IPS-18a (cell line): ENCODE measurements around the gene RPL10A.
A peak's percentile ranks its signal among the peaks of the same experiment; 100 is the strongest.

Source experiments
- H3K27ac ChIP-seq: one replicate; pipeline ENCODE4 v1.5.1; 2013; ENCODE audit warnings: low read length
- H3K27me3 ChIP-seq: one replicate; pipeline ENCODE4 v1.6.1; 2013; ENCODE audit warnings: mild to moderate bottlenecking, low read length; ENCODE audit not compliant: control insufficient read depth, insufficient read depth
- H3K36me3 ChIP-seq: one replicate; pipeline ENCODE4 v1.6.1; 2013; ENCODE audit warnings: low read depth, low read length; ENCODE audit not compliant: control insufficient read depth
- H3K4me1 ChIP-seq: one replicate; pipeline ENCODE4 v1.6.1; 2013; ENCODE audit warnings: low read depth, low read length; ENCODE audit not compliant: control insufficient read depth
- H3K4me3 ChIP-seq: one replicate; pipeline ENCODE4 v1.5.1; 2013; ENCODE audit warnings: low read length
- H3K9ac ChIP-seq: one replicate; pipeline ENCODE4 v1.6.1; 2013; ENCODE audit warnings: mild to moderate bottlenecking, low read length, moderate library complexity
- H3K9me3 ChIP-seq: one replicate; pipeline ENCODE4 v1.6.1; 2013; ENCODE audit warnings: low read depth, low read length; ENCODE audit not compliant: control insufficient read depth

RPL10A gene

DNA sequence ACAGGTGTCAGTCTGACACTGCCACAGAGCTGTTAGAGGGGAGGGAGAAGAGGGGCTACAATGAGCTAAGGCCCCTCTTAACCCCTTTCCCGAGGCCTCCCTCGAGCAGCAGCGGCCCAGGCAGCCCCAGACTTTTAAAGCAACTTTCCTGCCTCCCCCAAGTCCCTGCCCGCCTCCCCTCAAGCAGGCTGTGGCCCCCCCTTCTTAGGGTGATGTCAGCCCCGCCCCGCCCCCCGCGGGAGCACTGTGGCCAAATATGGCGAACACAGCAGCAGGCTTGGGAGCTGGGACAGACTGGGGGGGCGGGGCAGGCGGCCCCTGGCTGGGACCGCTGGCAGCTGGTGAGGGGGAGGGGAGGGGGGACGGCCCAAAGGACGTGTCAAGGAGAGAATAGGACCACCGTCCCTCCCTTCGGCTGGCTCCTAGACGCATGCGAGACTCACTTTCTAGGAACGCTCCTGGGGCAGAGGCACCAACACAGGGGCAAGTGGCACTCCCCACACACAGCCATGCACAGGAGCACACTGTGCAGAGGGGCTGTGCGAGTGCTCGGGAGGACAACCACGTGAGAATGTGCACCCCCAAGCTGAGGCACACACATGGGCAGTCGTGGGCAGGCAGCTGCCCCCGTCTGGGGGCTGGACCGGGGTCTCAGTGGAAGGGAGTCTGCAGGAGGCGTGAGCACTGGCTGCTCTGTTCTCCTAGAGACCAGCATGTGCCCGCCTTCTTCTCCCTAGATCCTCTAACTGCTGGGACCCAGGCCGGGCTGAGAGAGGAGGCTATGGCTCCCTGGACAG, 22.0 kb downstream of the RPL10A start:
- no peaks in the 10 kb centered on the region for H3K27me3 ChIP-seq
- no peaks in the 10 kb centered on the region for H3K36me3 ChIP-seq
- H3K27ac ChIP-seq, result peak overlapping the region; percentile 67
- peak overlapping the region; percentile 61 for H3K9ac ChIP-seq
- no peaks in the 10 kb centered on the region for H3K9me3 ChIP-seq
- H3K4me3 ChIP-seq, result peak overlapping the region; percentile 66
- H3K4me1 ChIP-seq, result peaks cover 80% of the 10 kb centered on the region

DNA sequence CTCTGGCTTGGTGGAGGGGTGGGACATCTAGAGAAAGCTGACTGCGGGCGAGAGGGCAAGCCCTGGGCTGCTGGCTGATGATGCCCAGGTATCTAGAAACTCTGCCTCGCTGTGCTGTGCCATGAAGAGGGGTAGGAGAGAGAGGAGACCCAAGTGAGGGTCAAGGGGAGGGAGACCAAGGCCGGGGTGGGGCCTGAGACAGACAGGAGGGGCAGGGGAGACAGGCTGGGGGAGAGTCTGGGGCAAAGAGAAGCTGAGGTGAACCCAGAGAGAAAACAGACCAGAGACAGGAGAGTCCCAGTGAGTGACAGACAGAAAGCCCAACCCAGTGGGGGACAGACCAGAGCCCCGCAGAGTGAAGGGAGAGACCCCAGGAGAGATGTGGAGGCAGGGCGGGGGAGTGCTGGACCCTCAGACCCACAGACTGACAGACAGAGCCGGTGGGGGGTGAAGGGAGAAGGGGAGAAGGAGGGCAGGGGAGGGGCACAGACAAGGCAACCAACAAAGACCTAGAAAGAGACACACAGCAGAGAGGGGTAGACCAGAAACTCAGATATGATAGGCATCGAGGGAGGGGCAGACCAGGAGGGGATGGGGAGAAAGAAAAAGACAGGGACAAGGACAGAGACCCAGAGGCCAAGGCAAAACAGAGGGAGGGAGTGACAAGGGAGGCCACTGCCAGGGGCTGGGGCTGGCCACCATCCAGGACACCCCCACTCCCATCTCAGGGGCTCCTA, 22.8 kb downstream of the RPL10A start:
- Histone ChIP-seq H3K27me3 (peaks cover 6% of the 10 kb centered on the region), H3K27ac (peak overlapping the region; percentile 67), H3K36me3 (no peaks in the 10 kb centered on the region), H3K9ac (peak overlapping the region; percentile 61), H3K4me1 (peaks cover 79% of the 10 kb centered on the region), H3K9me3 (no peaks in the 10 kb centered on the region), H3K4me3 (peak overlapping the region; percentile 66)

DNA sequence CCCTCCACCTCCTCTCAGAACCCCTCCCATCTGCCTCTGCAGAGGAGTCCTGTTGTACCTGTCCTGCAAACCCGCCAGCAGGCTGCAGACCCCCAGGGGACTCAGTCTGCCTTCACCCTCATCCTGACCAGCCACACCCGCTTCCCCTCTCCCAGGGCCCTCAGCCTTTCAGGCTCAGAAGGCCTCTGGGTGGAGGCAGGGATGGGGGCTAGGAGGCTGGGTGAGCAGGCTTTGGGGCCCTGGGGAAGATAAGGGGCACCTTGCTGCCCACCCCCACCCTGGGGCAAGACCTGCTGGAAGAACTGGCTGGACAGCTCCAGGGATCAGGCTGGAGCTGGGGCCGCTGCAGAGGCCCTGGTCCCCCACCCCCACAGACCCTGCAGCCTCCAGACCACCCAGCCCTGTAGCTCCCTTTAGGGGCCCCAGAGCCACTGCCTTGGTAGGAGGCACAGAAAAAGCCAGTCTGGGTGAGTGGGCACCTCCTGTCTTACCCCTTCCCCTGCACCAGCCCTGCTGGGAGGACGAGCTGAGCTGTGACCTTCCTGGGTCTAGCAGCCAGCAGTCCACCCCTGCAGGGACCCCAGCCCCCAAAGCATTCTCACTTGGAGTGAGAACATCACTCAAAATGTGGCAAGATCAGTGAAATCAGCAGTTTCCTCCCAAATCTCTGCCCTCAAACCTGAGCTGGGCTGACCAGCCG, 23.5 kb downstream of the RPL10A start:
- Histone ChIP-seq H3K36me3 (no peaks in the 10 kb centered on the region), H3K9me3 (no peaks in the 10 kb centered on the region), H3K4me3 (peak overlapping the region; percentile 1), H3K9ac (no peak overlapping the region), H3K27ac (no peak overlapping the region), H3K4me1 (peaks cover 72% of the 10 kb centered on the region), H3K27me3 (peaks cover 8% of the 10 kb centered on the region)

DNA sequence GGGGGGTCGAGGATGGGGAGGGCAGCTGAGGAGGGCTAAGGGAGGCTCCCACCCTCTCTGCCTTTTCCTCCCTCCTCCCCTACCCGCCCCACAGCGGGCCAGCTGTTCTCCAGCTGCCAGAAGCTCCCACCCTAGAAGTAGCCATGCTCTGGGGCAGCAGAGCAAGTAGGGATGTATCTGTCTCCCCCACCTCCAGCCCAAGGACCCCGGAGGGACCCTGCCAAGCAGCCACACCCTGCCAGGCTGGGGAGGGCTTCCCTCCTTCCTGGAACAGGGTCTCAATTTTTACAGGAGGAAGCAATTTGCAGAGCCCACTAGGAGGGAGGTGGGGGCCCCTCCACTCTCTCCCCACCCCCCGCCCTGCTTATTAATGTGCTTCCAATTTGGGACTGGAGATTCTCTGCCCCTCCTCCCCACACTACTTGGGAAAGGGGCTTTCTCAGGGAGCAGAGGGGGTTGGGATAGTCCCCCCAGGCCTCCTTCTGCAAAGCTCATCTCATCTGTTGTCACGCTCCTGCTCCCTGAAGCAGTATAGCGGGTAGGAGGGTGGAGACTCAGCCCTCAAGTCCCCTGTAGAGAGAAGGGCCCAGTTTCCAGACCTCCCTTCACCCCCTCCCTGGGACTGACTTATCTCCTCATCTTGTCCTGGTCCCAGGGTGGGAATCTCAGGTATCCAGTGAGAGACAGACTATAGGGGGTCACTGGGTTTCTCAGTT, 24.2 kb downstream of the RPL10A start:
- H3K27me3 ChIP-seq, result peaks cover 8% of the 10 kb centered on the region
- peak overlapping the region; percentile 1 for H3K4me3 ChIP-seq
- H3K9ac ChIP-seq, result no peak overlapping the region
- H3K27ac ChIP-seq, result no peak overlapping the region
- no peaks in the 10 kb centered on the region for H3K36me3 ChIP-seq
- H3K4me1 ChIP-seq, result peaks cover 66% of the 10 kb centered on the region
- no peaks in the 10 kb centered on the region for H3K9me3 ChIP-seq

DNA sequence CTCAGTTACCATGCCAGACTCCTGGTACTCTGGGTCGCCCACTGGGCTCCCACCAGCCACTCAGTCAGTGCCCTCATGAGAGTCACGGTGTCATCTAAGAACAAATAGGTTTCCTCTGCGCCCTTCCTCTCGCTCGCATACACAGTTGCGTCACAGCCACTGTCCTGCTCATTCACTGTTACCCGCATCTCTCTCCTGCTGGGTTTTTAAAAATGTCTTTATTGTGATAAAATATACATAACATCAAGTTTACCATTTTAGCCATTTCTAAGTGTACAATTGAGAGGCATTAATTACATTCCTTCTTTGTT, 24.7 kb downstream of the RPL10A start:
- Histone ChIP-seq H3K9ac (no peak overlapping the region), H3K9me3 (no peaks in the 10 kb centered on the region), H3K27ac (no peak overlapping the region), H3K4me1 (peaks cover 61% of the 10 kb centered on the region), H3K4me3 (no peak overlapping the region), H3K27me3 (peaks cover 8% of the 10 kb centered on the region), H3K36me3 (no peaks in the 10 kb centered on the region)

DNA sequence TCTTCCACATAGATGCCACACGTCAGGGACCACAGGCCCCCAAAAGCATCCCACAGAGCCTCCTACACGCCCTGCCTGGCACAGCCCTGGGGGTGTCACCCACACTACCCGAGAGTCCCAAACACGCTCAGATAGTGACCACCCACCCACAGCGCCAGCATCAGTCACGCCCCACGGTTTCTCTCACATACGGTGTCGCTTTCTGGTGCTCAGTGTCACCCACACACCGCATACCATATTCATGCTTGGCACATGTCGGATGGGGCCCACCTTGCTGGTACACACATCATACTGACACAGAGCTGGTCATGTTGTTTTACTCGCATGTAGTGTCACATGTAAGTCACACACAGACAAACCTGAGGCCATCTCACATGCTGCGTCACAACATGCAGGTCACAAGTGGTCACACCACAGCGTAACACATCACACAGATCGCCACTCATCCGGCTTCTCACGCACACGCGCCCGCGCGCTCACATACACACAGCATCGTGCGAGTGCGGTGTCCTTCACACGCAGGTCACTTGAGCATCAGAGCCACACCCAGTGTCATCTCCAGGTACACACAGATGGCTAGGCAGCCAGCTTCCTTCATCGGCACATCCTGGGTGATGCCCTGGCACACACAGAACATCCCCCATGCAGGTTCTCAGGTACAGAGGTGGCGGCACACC, 25.2 kb downstream of the RPL10A start:
- H3K4me1 ChIP-seq, result peaks cover 60% of the 10 kb centered on the region
- no peaks in the 10 kb centered on the region for H3K9me3 ChIP-seq
- H3K4me3 ChIP-seq, result no peak overlapping the region
- no peaks in the 10 kb centered on the region for H3K36me3 ChIP-seq
- peaks cover 11% of the 10 kb centered on the region for H3K27me3 ChIP-seq
- no peak overlapping the region for H3K9ac ChIP-seq
- no peak overlapping the region for H3K27ac ChIP-seq

DNA sequence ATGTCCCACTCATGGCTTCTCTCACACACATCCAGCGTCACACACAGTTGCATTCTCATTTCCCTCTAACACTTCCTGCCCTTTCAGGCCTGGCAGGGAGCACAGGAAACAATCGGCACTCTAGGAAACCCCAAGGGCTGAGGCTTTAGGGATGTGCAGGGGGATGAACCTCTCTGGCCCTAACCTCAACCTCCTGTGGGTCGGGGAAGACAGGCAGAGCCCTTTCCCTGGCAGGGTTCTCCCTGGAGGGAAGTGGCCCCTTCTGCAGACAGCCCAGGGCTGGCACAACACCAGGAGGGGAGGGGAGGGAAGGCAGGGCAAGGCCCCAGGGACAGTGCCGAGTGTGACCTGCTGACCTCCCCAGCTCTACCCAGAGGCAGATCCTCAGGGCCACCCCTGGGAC, 26.0 kb downstream of the RPL10A start:
- H3K36me3 ChIP-seq, result no peaks in the 10 kb centered on the region
- no peak overlapping the region for H3K27ac ChIP-seq
- peaks cover 67% of the 10 kb centered on the region for H3K4me1 ChIP-seq
- no peak overlapping the region for H3K4me3 ChIP-seq
- no peak overlapping the region for H3K9ac ChIP-seq
- no peaks in the 10 kb centered on the region for H3K9me3 ChIP-seq
- H3K27me3 ChIP-seq, result peaks cover 18% of the 10 kb centered on the region

DNA sequence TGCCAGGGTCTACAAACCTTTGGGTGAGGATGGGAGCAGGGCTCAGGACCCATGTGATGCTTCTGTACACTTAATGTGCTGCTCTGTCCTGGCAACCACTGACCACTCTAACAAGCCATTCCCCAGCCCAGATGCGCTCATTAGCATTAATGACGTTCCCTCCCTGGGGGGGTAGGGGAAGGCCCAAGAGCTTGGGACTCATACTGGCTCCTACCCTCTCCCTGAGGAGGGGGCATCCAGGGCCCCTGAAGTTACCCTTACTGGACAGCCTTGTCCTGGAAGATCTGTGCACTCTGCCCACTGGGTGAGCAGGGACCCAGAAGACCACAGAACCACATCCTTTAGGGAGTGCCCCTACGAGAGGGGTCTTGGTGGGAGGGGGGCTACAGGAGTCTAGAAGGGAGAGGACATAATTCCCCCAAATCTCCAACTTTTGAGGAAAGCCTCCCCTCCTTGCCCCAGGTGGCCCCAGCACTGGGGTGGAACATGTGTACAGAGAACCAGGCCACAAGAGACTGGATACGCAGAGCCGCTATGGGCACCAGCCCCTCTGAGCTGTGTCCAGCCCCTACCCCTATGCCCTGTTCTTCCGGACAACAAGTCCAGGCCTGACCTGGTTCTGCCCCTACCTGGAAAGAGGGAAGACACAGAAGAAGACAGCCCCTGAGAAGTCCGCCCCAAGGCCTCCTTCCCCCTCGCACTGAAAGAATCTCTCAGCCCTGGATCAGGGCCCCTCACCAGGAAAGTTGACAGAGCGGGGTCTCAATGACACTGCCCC, 27.2 kb downstream of the RPL10A start:
- no peaks in the 10 kb centered on the region for H3K36me3 ChIP-seq
- no peak overlapping the region for H3K27ac ChIP-seq
- peaks cover 62% of the 10 kb centered on the region for H3K4me1 ChIP-seq
- peak overlapping the region; percentile 44 for H3K9ac ChIP-seq
- peak overlapping the region; percentile 58 for H3K4me3 ChIP-seq
- H3K9me3 ChIP-seq, result no peaks in the 10 kb centered on the region
- H3K27me3 ChIP-seq, result peaks cover 21% of the 10 kb centered on the region

DNA sequence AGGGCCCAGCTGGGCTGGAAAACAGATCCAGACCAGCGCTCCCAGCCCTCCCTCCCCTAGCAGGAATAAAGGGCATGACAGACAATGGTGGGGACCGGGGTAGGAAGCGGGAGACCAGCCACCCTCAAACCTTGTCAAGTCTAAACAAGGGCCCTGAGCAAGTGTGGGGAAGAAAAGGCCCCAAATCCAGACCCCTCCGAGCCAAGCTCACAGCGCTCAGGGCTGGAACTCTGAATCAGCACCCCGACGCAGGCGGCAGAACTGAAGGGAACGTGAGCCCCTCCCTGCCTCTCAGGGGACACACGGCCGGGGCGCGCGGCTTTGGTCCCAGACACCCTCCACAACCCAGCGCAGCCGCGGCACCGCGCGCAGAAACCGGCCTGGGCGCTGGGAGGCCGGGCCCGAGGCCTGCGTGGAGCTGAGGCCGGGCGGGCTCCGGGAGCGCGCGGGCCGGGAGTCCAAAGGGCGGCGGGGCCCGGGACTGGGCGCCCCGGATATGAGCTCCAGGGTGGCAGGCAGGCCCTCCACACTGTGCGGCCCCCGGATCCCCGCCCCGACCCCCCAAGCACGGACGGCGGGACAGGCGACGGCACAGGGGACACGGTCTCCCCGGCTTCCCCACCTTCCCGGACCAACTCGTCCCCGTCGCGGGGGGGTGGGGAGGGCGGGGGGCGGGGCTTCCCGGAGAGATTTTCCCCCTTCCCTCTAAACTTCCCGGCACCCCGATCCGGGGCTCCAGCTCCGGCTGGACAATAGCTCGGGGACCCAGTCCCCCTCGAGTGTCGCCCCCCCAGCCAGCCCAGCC, 28.0 kb downstream of the RPL10A start:
- H3K36me3 ChIP-seq, result no peaks in the 10 kb centered on the region
- H3K4me3 ChIP-seq, result peak overlapping the region; percentile 58
- peak overlapping the region; percentile 44 for H3K9ac ChIP-seq
- H3K27ac ChIP-seq, result no peak overlapping the region
- H3K4me1 ChIP-seq, result peaks cover 54% of the 10 kb centered on the region
- H3K27me3 ChIP-seq, result peaks cover 21% of the 10 kb centered on the region
- no peaks in the 10 kb centered on the region for H3K9me3 ChIP-seq
